A172 (cell line): ENCODE data around the gene QSOX1. TPM values are rescaled to one million over a fixed set of nuclear protein-coding genes. Genes with fewer than 3 reads are reported as not detected.

Experiments used
- DNase-seq: peaks from one replicate; pipeline ENCODE4 v3.0.0-alpha.2; 2015; ENCODE audit warnings: low spot score
- total RNA-seq: library from RNA; depleted of rRNA; stranded (reverse); fragments of >200 nt; shearing (Covaris generic); gene quantifications from 2 replicates; pipeline ENCODE4 v1.2.3, GENCODE V29; 2014

QSOX1 gene
- total RNA-seq, 1 experiment from 2014 or later, result 273 TPM

DNA sequence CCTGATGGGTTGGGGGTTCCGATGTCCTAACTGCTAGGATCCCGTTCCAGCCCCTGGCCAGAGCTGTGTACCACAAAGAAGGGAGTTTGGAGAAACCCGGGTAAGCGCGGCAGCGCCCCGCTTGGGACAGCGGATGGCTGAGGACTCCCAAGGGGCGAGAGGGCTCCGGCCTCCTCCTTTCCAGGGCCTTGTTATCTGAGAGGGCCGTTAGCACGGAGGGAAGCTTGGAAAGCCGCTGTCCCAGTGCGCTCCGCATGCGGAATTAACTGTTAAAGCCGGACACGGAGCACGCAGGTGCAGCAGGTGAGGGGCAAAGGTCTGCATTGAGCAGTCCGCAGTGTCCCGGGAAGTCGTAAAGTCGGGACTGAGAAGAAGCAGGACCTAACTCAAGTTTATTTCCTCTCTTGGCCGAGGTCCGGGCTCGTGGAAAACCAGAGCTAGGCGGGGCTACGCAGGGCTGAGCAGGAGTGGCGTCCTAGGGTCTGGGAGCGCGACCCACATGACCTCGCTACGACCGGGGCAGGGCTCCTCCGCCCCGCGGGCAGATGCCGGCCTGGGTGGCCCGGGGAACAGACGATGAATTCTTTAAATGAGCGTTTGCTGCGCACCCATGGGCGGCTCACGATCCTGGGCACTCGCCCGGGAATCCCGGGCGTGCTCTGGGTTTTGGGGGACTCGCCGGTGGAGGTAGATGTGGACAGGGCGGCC lies 79.9 kb downstream of the QSOX1 start:
- no peak for DNase-seq

GRCh38 chr1:180235077-180235501 lies 80.4 kb downstream of the QSOX1 start:
- DNase-seq, result no peak

DNA sequence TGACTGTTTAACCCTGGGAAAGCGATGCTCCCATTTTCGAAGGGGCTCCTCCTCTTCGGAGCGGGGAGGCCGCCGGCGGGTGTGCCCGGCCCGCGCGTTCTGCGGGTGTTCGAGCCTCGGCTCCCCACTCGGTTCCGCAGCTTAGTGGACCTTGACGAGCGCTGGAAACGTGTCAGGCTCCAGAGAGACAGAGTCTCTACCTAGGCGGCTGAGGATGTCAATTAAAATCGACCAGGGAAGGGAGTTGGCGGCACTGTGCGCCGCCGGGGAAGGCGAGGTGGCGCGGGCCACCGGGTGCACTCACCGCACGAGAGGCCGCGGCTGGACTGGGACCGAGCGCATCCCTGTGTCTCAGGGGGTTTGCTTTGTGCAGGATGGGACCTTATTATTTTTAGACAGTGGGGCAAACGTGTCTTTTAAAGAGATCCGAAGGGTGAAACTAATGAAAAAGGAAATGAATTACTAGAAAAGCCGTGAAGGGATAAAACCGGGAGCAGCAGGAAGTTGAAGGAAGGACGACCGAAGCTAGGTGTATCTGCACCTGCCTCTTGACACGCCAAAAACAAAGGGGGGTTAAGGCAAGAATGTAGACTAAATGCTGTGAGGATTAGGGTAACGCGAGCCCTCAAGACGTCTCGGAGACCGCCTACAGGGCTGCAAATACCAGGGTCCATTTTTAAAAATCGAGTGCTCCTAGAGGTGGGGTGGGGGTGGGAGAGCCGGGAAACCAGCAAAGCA lies 81.0 kb downstream of the QSOX1 start:
- no peak for DNase-seq

DNA sequence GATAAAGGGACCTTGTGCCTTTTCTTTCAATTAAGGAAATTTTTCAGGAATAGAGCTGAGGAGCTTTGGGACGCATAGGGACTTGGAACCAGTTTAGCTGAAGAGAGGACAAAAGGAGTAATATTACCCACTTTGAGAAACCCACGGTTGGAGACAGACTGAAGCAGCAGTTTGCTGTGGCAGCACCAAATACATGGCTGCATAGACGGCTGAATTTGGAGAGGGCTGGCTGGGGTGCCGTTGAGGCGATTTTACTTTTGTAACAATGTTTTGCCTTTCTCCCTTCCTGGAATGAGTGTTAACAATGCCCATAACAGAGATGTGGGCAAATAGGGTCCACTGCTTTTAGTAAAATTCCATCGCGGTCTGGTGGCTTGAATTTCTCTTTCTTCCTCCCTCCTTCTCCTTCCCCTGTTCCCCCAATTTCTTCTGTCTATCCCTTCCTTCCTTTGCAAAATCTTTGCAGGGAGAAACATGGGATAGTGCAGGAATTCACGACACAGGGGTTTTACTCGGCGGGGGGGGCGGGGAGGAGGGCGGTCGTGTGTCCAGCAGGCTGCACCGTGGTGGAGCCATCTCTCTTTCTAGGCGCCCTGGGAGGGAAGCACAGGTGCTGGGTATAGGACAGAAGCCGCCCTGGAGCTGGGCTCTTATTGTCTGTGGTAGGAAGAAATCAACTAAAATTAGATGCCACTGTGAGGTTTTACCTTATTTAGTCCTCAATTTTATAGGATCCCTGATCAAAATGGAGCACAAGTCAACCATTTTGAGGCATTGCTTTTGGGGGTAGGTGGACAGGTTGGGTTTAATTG lies 82.2 kb downstream of the QSOX1 start:
- no peak for DNase-seq

- no peak for DNase-seq
Observed at GRCh38 chr1:180237869-180238476, 83.3 kb downstream of the QSOX1 start.

GRCh38 chr1:180238675-180239074 lies 84.0 kb downstream of the QSOX1 start:
- no peak for DNase-seq

GRCh38 chr1:180239145-180240096 lies 84.8 kb downstream of the QSOX1 start:
- DNase-seq, result no peak

- no peak for DNase-seq
Observed at GRCh38 chr1:180241716-180242544, 87.3 kb downstream of the QSOX1 start.

DNA sequence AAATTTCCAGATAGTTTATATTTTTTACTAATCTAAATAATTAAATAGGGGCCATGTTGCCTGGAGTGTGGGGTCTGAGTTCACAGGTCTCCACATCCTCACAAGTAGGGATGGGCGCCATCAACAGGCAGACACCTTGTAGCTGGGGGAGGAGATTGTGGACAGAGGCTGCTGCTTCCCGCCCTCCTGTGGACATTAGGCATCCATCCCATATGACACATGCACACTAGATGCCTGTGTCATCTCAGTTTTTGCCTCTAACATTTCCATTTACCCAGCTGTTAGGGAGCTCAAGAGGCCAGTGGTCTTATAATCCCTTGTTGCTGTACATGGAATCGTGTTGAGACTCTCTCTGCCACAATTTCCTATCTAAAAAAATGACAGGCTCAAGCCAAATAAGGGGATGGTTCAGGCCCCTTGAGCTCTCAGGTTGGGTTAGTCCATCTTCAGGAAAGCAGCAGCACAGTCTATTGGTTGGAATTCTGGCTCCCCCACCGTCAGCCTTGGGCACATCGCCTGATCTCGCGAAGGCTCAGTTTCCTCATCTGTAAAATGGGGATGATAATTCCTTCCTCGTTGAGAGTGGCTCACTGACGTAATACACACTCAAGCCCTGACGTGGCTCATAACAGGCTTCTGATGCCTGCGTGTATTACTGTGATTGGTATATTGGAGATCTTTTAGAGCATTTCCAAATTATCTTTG lies 89.0 kb downstream of the QSOX1 start:
- peak; percentile 29 for DNase-seq

DNA sequence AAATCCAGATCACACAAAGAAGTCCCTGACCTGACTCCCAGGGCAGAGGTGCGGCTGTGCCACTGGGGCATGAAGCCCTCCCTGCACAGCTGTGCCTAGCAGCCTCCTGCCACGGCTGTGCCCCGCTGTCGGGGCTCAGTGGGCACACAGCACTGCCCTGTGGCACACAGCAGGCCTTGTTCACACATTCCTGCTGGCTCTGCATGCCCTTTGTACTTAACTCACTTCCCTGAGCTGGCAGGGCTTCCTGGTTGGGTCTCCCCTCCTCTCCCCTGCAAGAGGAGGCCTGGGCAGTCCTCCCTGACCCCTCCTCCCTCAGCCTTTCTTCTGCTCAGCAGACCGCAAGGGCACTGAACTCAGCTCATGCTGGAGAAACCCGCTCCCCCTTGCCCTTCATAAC lies 90.2 kb downstream of the QSOX1 start:
- no peak for DNase-seq

GRCh38 chr1:180246579-180246978 lies 91.9 kb downstream of the QSOX1 start:
- no peak for DNase-seq

- no peak for DNase-seq
Observed at GRCh38 chr1:180247061-180247460, 92.4 kb downstream of the QSOX1 start.

- no peak for DNase-seq
Observed at GRCh38 chr1:180247580-180247979, 92.9 kb downstream of the QSOX1 start.

GRCh38 chr1:180248176-180248575 lies 93.5 kb downstream of the QSOX1 start:
- no peak for DNase-seq

DNA sequence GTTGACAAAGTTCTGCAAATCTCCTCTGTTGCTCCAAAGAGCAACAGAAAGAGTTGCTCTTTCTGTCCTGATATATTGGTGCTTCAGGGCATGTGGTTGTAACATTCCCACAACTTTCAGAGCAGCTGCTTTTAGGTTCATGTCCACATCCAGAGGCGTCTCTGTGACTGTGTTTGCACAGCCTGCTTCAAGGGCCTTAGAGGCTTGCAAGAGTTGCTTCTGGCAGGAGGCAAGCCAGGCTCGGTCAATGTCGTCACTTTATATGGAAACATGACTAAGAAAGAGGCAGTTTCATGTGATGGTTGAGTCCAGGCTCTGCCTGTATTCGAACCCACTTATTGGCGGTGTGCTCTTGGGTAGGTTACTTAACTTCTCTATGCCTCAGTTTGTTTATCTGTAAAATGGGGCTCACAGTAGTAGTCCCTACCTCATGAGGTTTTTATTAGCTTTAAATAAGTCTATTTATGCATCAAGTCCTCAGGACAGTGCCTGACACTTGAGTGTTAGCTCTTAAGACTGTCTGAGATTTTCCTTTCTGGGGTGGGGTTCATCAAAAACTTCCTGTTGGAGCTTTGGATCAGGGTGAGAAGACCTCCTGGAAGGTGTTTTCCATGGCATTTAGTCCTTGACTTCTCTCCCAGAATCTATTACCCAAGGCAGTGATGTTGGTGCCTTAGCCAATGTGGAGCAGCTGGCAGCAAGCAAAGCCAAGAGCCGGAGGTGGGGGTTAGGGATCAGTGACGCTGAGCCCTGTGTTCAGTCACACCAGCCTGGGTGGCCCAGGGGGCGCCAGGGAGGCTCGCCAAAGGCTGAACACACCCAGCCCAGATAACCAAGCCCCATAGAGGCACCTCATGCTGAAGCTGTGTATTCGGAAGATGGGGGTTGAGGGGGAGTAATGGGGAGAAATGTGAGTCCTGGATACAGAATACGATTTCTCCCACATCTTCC lies 94.3 kb downstream of the QSOX1 start:
- DNase-seq, result no peak

DNA sequence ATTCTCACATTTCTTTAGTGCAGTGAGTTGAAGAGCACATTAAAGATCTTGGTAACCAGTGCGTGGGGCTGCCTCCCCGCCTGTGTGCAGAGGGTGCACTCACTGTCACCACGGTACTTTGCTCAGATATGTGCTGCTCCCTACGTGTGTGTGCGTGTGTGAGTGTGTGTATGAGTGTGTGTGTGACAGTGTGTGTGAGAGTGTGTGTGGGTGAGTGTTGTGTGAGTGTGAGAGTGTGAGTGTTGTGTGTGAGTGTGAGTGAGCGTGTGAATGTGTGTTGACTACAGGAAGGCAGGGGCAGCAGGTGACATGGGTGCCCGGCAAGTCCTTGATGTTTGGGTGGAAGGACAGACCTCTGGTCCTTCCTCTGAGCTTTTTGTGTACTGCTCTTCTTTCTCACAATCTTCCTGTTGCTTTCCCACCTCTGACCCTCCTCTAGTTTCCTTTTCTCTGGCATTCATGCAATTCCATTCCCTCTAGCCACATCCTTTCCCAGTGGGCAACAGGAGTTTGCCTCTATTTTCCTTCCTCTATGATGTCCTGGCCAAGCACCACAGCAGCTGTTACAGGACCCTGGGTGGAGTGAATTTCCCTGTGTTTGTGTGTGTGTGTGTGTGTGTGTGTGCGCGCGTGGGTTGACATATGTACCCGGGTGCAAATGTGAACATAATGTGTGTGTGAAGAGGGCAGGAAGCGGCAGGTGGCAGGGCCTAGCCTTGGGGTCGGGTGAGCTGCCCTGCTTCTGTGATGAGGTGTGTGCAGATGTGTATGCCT lies 95.2 kb downstream of the QSOX1 start:
- no peak for DNase-seq

DNA sequence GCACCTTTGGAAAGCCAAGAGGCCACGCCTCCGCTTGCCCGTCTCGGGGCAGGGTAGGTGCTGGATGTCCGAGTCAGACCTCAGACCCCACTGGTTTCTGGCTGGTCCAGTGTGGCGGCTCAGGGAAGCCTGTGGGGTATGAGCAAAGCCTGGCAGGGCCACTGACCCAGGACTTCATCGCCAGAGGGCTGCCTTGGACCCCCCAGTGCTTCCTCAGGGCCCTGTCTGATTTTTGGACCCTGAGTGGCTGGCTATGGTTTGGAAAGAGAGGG lies 95.8 kb downstream of the QSOX1 start:
- no peak for DNase-seq
